PC-3 (cell line): ENCODE results near the gene SLCO3A1.

ENCODE experiments used
- EZH2 ChIP-seq: fragments of 300-600 bp; sonication (generic); IDR thresholded peaks from one replicate; pipeline ENCODE4 v1.6.1; 2017; ENCODE audit warnings: antibody characterized with exemption, mild to moderate bottlenecking, low read length; ENCODE audit not compliant: unreplicated experiment
- TF ChIP-seq, protein P1 (sequence below): fragments of 300-600 bp; sonication (generic); conservative IDR thresholded peaks from 2 replicates; pipeline ENCODE4 v1.5.1; 2017; ENCODE audit warnings: antibody characterized with exemption, low read depth, mild to moderate bottlenecking, low read length

DNA sequence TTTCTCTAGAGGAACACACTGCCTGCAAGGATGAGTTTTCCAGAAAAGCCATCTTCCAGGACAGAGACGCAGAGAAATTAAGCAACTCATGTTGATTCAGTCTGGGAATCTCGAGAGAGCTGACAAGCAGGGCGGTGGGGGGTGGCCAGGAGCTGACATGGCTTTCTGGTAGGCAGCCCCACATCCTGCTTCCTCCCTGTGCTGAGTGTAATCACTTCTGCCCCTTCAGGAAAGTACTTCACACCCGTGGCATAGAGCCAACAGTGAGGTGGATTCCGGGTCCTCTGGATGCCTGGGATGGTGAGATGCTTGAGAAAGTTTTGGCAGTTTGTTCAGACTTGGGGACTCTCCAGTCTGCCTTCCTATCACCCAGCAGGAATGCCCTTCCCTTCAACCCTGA lies 221.1 kb downstream of the SLCO3A1 start:
- TF ChIP-seq, protein P1, sequence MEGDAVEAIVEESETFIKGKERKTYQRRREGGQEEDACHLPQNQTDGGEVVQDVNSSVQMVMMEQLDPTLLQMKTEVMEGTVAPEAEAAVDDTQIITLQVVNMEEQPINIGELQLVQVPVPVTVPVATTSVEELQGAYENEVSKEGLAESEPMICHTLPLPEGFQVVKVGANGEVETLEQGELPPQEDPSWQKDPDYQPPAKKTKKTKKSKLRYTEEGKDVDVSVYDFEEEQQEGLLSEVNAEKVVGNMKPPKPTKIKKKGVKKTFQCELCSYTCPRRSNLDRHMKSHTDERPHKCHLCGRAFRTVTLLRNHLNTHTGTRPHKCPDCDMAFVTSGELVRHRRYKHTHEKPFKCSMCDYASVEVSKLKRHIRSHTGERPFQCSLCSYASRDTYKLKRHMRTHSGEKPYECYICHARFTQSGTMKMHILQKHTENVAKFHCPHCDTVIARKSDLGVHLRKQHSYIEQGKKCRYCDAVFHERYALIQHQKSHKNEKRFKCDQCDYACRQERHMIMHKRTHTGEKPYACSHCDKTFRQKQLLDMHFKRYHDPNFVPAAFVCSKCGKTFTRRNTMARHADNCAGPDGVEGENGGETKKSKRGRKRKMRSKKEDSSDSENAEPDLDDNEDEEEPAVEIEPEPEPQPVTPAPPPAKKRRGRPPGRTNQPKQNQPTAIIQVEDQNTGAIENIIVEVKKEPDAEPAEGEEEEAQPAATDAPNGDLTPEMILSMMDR: no peak
- TF ChIP-seq EZH2: no peak
